HEK293 (cell line): ENCODE data around the gene PROM2.
A peak's percentile ranks its signal among the peaks of the same experiment; 100 is the strongest.

Experiments
- CTCF ChIA-PET: fragments of 350-600 bp; formaldehyde crosslinking; extraction: SDS; loops from one replicate; lab custom pipeline; 2021; ENCODE audit warnings: antibody characterized with exemption; lab: Yijun Ruan, JAX
- POLR2A ChIA-PET: fragments of 300-600 bp; formaldehyde crosslinking; extraction: SDS; loops from one replicate; lab custom pipeline; 2020; ENCODE audit warnings: antibody characterized with exemption, inconsistent platforms; lab: Yijun Ruan, JAX
- H3K27ac ChIP-seq: fragments of 200-500 bp; sonication (Bioruptor generic); 2 replicates; pipeline ENCODE4 v1.5.1; 2014; ENCODE audit warnings: low read depth, low read length, control low read depth, inconsistent platforms; ENCODE audit errors: extremely low read depth
- H3K36me3 ChIP-seq, 2 experiments: fragments of 200-500 bp in 1 of 2; sonication (Bioruptor generic) in 1 of 2; 1 replicate in 1 of 2; 2 replicates in 1 of 2; pipeline ENCODE4 v1.5.1; 2014 to 2017; ENCODE audit warnings: inconsistent platforms in 2 of 2, low read length in 2 of 2; ENCODE audit not compliant: control insufficient read depth in 2 of 2, insufficient read depth in 1 of 2
- H3K4me1 ChIP-seq: fragments of 200-500 bp; sonication (Bioruptor generic); 2 replicates; pipeline ENCODE4 v1.5.1; 2014; ENCODE audit warnings: mild to moderate bottlenecking, low read length, inconsistent platforms; ENCODE audit not compliant: control insufficient read depth, insufficient read depth
- H3K4me3 ChIP-seq: 2 replicates; pipeline ENCODE4 v1.5.1; 2011; ENCODE audit warnings: low read depth, mild to moderate bottlenecking, control low read depth, low read length, moderate library complexity
- H3K9me3 ChIP-seq: fragments of 200-500 bp; sonication (Bioruptor generic); 2 replicates; pipeline ENCODE4 v1.5.1; 2014; ENCODE audit warnings: low read depth, low read length, inconsistent platforms; ENCODE audit not compliant: control insufficient read depth, insufficient read depth
- BCL11A ChIP-seq: fragments of 450-650 bp; formaldehyde crosslinking; IDR thresholded peaks from 2 replicates; pipeline ENCODE4 v1.5.1; 2016; ENCODE audit warnings: low read depth, missing biosample characterization, missing genetic modification characterization
- GLI2 ChIP-seq: fragments of 450-650 bp; formaldehyde crosslinking; IDR thresholded peaks from 2 replicates; pipeline ENCODE4; 2017; ENCODE audit warnings: missing biosample characterization, missing genetic modification characterization, low read depth, borderline replicate concordance
- HOXA7 ChIP-seq: sonication (generic); formaldehyde crosslinking; IDR thresholded peaks from 2 replicates; pipeline ENCODE4 v1.8.1; 2022; ENCODE audit warnings: missing genetic modification reagents, borderline replicate concordance
- OSR2 ChIP-seq: fragments of 450-650 bp; formaldehyde crosslinking; IDR thresholded peaks from 2 replicates; pipeline ENCODE4 v1.5.1; 2016; ENCODE audit warnings: missing biosample characterization, missing genetic modification characterization
- PATZ1 ChIP-seq: fragments of 450-650 bp; formaldehyde crosslinking; IDR thresholded peaks from 2 replicates; pipeline ENCODE4 v1.5.1; 2016; ENCODE audit warnings: missing biosample characterization, missing genetic modification characterization
- PRDM4 ChIP-seq: fragments of 450-650 bp; formaldehyde crosslinking; IDR thresholded peaks from 2 replicates; pipeline ENCODE4 v1.5.1; 2017; ENCODE audit warnings: missing biosample characterization, missing genetic modification characterization
- ZNF211 ChIP-seq: fragments of 450-650 bp; formaldehyde crosslinking; IDR thresholded peaks from 2 replicates; pipeline ENCODE4 v1.5.1; 2016; ENCODE audit warnings: low read depth, missing biosample characterization, missing genetic modification characterization
- ZNF214 ChIP-seq: fragments of 450-650 bp; formaldehyde crosslinking; IDR thresholded peaks from 2 replicates; pipeline ENCODE4 v1.5.1; 2017; ENCODE audit warnings: missing biosample characterization, mild to moderate bottlenecking, missing genetic modification characterization, borderline replicate concordance
- ZNF311 ChIP-seq: fragments of 450-650 bp; formaldehyde crosslinking; IDR thresholded peaks from 2 replicates; pipeline ENCODE4 v1.5.1; 2017; ENCODE audit warnings: missing biosample characterization, missing genetic modification characterization, borderline replicate concordance
- ZNF391 ChIP-seq: fragments of 450-650 bp; formaldehyde crosslinking; IDR thresholded peaks from 2 replicates; pipeline ENCODE4 v1.5.1; 2016; ENCODE audit warnings: low read depth, missing biosample characterization, missing genetic modification characterization, borderline replicate concordance
- ZNF473 ChIP-seq: fragments of 450-650 bp; formaldehyde crosslinking; IDR thresholded peaks from 2 replicates; pipeline ENCODE4 v1.5.1; 2017; ENCODE audit warnings: missing biosample characterization, missing genetic modification characterization
- ZNF514 ChIP-seq: fragments of 450-650 bp; formaldehyde crosslinking; IDR thresholded peaks from 2 replicates; pipeline ENCODE4 v1.5.1; 2016; ENCODE audit warnings: missing biosample characterization, missing genetic modification characterization
- ZNF530 ChIP-seq: fragments of 450-650 bp; formaldehyde crosslinking; IDR thresholded peaks from 2 replicates; pipeline ENCODE4 v1.5.1; 2016; ENCODE audit warnings: low read depth, missing biosample characterization, missing genetic modification characterization
- ZNF600 ChIP-seq: fragments of 450-650 bp; formaldehyde crosslinking; IDR thresholded peaks from 2 replicates; pipeline ENCODE4 v1.5.1; 2016; ENCODE audit warnings: missing biosample characterization, missing genetic modification characterization
- ZNF664 ChIP-seq: fragments of 450-650 bp; formaldehyde crosslinking; IDR thresholded peaks from 2 replicates; pipeline ENCODE4 v1.5.1; 2016; ENCODE audit warnings: missing biosample characterization, missing genetic modification characterization
- ZNF747 ChIP-seq: fragments of 450-650 bp; formaldehyde crosslinking; IDR thresholded peaks from 2 replicates; pipeline ENCODE4 v1.5.1; 2016; ENCODE audit warnings: missing biosample characterization, missing genetic modification characterization
- ZNF768 ChIP-seq: fragments of 450-650 bp; formaldehyde crosslinking; IDR thresholded peaks from 2 replicates; pipeline ENCODE4 v1.5.1; 2018; ENCODE audit warnings: missing biosample characterization, mild to moderate bottlenecking, missing genetic modification characterization
- ZNF837 ChIP-seq: fragments of 450-650 bp; formaldehyde crosslinking; IDR thresholded peaks from 2 replicates; pipeline ENCODE4 v1.5.1; 2016; ENCODE audit warnings: missing biosample characterization, missing genetic modification characterization
- ZSCAN23 ChIP-seq: fragments of 450-650 bp; formaldehyde crosslinking; IDR thresholded peaks from 2 replicates; pipeline ENCODE4 v1.5.1; 2016; ENCODE audit warnings: missing biosample characterization, missing genetic modification characterization
- ZSCAN4 ChIP-seq: fragments of 450-650 bp; formaldehyde crosslinking; IDR thresholded peaks from 2 replicates; pipeline ENCODE4 v1.5.1; 2017; ENCODE audit warnings: missing biosample characterization, missing genetic modification characterization
- ZXDB ChIP-seq: fragments of 450-650 bp; formaldehyde crosslinking; IDR thresholded peaks from 2 replicates; pipeline ENCODE4 v1.5.1; 2016; ENCODE audit warnings: missing biosample characterization, missing genetic modification characterization
- TF ChIP-seq, protein P1 (sequence below): fragments of 450-650 bp; formaldehyde crosslinking; IDR thresholded peaks from 2 replicates; pipeline ENCODE4 v1.5.1; 2016; ENCODE audit warnings: missing biosample characterization, missing genetic modification characterization

Gene PROM2

GRCh38 chr2:95313296-95314131 is 39.3 kb downstream of the PROM2 start:
- Histone ChIP-seq H3K4me3 (no peak overlapping the region), H3K27ac (no peak overlapping the region), H3K9me3 (no peaks in the 10 kb centered on the region), H3K36me3 (no peaks in the 10 kb centered on the region), H3K4me1 (no peaks in the 10 kb centered on the region)
- TF ChIP-seq OSR2 (tag by site-specific recombination) (no peak), ZNF391 (tag by site-specific recombination) (no peak), ZNF211 (tag by site-specific recombination) (no peak), ZNF837 (tag by site-specific recombination) (no peak), ZNF747 (no peak), ZNF664 (tag by site-specific recombination) (no peak), ZSCAN4 (tag by site-specific recombination) (peak; percentile 96), ZNF768 (tag by site-specific recombination) (no peak), ZNF311 (no peak)
- ChIA-PET POLR2A (interaction anchor here (0.5 kb wide), 1 partner anchor 1539 kb away, joined by 4 read pairs; no protein-coding TSS in a partner anchor), CTCF (interaction anchor here (5.2 kb wide), 1 partner anchor 83 kb away, joined by 27 read pairs; no protein-coding TSS in a partner anchor)

GRCh38 chr2:95314598-95314963 is 40.3 kb downstream of the PROM2 start:
- Histone ChIP-seq H3K36me3 (no peaks in the 10 kb centered on the region), H3K27ac (no peak overlapping the region), H3K9me3 (no peaks in the 10 kb centered on the region), H3K4me1 (no peaks in the 10 kb centered on the region), H3K4me3 (no peak overlapping the region)
- ChIA-PET CTCF (interaction anchor here (5.2 kb wide), 1 partner anchor 84 kb away, joined by 27 read pairs; no protein-coding TSS in a partner anchor), POLR2A (no interaction called here)
- no peak for TF ChIP-seq ZXDB (tag by site-specific recombination)
- no peak for TF ChIP-seq HOXA7 (CRISPR knock-in tag)
- no peak for TF ChIP-seq ZNF311
- TF ChIP-seq BCL11A (tag by site-specific recombination), result no peak
- TF ChIP-seq ZNF600 (tag by site-specific recombination), result no peak
- TF ChIP-seq, protein P1, sequence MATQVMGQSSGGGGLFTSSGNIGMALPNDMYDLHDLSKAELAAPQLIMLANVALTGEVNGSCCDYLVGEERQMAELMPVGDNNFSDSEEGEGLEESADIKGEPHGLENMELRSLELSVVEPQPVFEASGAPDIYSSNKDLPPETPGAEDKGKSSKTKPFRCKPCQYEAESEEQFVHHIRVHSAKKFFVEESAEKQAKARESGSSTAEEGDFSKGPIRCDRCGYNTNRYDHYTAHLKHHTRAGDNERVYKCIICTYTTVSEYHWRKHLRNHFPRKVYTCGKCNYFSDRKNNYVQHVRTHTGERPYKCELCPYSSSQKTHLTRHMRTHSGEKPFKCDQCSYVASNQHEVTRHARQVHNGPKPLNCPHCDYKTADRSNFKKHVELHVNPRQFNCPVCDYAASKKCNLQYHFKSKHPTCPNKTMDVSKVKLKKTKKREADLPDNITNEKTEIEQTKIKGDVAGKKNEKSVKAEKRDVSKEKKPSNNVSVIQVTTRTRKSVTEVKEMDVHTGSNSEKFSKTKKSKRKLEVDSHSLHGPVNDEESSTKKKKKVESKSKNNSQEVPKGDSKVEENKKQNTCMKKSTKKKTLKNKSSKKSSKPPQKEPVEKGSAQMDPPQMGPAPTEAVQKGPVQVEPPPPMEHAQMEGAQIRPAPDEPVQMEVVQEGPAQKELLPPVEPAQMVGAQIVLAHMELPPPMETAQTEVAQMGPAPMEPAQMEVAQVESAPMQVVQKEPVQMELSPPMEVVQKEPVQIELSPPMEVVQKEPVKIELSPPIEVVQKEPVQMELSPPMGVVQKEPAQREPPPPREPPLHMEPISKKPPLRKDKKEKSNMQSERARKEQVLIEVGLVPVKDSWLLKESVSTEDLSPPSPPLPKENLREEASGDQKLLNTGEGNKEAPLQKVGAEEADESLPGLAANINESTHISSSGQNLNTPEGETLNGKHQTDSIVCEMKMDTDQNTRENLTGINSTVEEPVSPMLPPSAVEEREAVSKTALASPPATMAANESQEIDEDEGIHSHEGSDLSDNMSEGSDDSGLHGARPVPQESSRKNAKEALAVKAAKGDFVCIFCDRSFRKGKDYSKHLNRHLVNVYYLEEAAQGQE (tag by site-specific recombination), result no peak
- no peak for TF ChIP-seq ZNF214 (tag by site-specific recombination)
- no peak for TF ChIP-seq PATZ1
- TF ChIP-seq GLI2, result no peak
- no peak for TF ChIP-seq ZSCAN23 (tag by site-specific recombination)
- TF ChIP-seq ZNF514 (tag by site-specific recombination), result no peak
- no peak for TF ChIP-seq ZNF530 (tag by site-specific recombination)
- no peak for TF ChIP-seq ZNF473
- TF ChIP-seq PRDM4 (tag by site-specific recombination), result no peak
